ENCODE data around the gene RNF208. TPM values are rescaled to one million over a fixed set of nuclear protein-coding genes. Genes with fewer than 3 reads are reported as not detected.

Gene RNF208
- total RNA-seq, 1 experiment from 2014 or later, result 38.0 TPM

DNA sequence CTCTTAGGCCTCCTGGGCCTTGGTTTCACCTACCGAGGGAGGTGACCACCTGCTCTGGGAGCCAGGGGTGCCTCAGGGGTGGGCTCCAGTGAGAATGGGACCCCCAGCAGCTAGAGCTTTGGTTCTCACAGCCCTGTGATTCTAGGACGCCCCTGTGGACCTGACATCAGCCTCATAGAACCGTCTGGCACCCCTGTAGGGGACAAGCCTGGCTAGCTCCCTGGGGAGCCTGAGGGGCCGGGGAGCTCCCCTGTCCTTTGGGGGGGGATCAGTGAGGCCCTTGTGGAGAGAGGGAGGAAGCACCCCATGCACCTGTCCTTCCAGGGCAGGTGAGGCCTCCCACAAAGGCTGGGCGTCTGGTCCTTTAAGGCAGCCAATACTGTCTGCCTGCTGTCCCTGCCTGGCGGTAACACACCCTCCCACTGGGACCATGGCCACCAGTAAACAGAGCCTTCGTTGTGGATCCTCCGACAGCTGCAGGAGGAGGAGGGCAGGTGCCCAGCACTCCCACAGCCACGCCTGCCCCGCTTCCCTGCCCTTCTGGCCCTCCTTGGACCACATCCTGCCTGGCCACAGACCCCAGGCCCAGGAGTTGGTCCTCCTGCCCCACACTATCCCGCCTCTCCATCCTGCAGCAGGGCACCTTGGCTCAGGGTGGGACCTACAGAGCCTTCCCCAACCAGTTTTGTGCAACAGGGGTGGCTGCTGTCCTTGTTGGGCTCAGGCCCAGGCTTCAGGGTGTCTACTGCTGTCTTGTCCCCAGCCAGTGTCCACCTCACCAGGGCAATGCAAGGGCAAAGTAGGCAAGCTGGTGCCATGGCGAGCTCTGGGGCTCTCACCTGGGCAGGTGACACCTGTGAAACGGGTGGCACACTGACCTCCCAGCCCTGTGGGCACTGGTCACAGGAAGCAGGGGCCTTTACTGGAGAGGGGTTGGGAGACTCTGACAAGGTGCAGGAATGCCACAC lies 16.0 kb upstream of the RNF208 start:
- Histone ChIP-seq H3K36me3 (ENCODE audit: low read depth) (0 out of 2 replicates have a peak, but pooled peaks cover 15% of the 10 kb centered on the region), H3K4me1 (replicated peaks; ENCODE audit: insufficient read depth) (peaks cover 34% of the 10 kb centered on the region), H3K27me3 (ENCODE audit: insufficient read depth, low read depth) (no peaks in the 10 kb centered on the region), H3K79me2 (ENCODE audit: low read depth) (peaks cover 45% of the 10 kb centered on the region), H3K9me3 (ENCODE audit: insufficient read depth, low read depth) (no peaks in the 10 kb centered on the region), H3K27ac (no peak overlapping the region), H3F3A (ENCODE audit: insufficient read depth, low read depth) (peaks cover 23% of the 10 kb centered on the region), H4K20me1 (ENCODE audit: insufficient read depth) (peaks cover 15% of the 10 kb centered on the region), H3K4me3 (no peak overlapping the region; the same call in 1 of the 2 replicates), H3K4me2 (0 out of 2 replicates have a peak overlapping the region, but pooled peaks have one; percentile 93), H3K9me2 (ENCODE audit: insufficient read depth) (no peaks in the 10 kb centered on the region), H2AFZ (no peak overlapping the region)
- TF ChIP-seq EZH2 (IDR thresholded peaks at IDR 0.05; ENCODE audit: low read depth), result no peak
- TF ChIP-seq, protein P1, sequence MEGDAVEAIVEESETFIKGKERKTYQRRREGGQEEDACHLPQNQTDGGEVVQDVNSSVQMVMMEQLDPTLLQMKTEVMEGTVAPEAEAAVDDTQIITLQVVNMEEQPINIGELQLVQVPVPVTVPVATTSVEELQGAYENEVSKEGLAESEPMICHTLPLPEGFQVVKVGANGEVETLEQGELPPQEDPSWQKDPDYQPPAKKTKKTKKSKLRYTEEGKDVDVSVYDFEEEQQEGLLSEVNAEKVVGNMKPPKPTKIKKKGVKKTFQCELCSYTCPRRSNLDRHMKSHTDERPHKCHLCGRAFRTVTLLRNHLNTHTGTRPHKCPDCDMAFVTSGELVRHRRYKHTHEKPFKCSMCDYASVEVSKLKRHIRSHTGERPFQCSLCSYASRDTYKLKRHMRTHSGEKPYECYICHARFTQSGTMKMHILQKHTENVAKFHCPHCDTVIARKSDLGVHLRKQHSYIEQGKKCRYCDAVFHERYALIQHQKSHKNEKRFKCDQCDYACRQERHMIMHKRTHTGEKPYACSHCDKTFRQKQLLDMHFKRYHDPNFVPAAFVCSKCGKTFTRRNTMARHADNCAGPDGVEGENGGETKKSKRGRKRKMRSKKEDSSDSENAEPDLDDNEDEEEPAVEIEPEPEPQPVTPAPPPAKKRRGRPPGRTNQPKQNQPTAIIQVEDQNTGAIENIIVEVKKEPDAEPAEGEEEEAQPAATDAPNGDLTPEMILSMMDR (conservative IDR thresholded peaks at IDR 0.05), result no peak
- ChIA-PET CTCF (interaction anchor here (0.6 to 1.8 kb wide), 3 partner anchors 110 to 339 kb away, joined by 3 to 6 read pairs (median 4); no protein-coding TSS in a partner anchor), POLR2A (ENCODE audit: unreplicated experiment) (interaction anchor here (0.5 to 0.6 kb wide), 5 partner anchors 13 to 356 kb away, joined by 3 to 6 read pairs (median 4); partner anchors contain the start of gene CYSRT1)
- no TSS peak for BruUV-seq (replicated peaks)
- intact Hi-C loops (cut with micrococcal nuclease; ENCODE audit: unreplicated experiment), result no loop called here
- peak in 1 of 2 experiments; percentile 72 for DNase-seq

DNA sequence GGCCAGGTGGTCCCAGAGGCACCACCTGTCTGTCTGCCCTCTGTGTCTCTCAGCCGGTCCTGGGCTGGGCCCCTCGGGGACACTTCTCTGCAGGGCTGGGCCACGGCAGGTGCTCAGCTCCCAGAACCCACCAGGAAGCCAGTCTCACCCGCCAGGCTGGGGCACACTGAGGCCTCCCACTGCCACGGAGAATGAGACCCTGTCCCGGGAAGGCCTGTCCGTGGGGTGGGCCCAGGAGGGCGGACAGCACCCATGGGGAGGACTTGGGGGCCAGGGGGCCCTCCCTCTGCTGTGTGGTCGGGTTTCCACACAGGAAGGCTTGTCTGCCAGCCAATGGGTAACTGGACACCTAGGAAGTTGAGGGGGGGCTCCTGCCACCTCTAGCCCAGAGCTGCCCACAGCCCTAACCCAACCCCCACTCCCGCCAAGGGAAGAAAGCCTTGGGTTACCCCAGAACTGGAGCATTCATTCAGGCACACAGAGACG lies 14.9 kb upstream of the RNF208 start:
- Histone ChIP-seq H3K27me3 (ENCODE audit: insufficient read depth, low read depth) (no peaks in the 10 kb centered on the region), H3K27ac (no peak overlapping the region), H3K4me3 (no peak overlapping the region), H3K9me2 (ENCODE audit: insufficient read depth) (no peaks in the 10 kb centered on the region), H3F3A (ENCODE audit: insufficient read depth, low read depth) (peaks cover 12% of the 10 kb centered on the region), H3K4me2 (no peak overlapping the region), H3K9me3 (ENCODE audit: insufficient read depth, low read depth) (no peaks in the 10 kb centered on the region), H4K20me1 (ENCODE audit: insufficient read depth) (peaks cover 4% of the 10 kb centered on the region), H2AFZ (no peak overlapping the region), H3K79me2 (ENCODE audit: low read depth) (peaks cover 34% of the 10 kb centered on the region), H3K36me3 (ENCODE audit: low read depth) (0 out of 2 replicates have a peak, but pooled peaks cover 4% of the 10 kb centered on the region), H3K4me1 (replicated peaks; ENCODE audit: insufficient read depth) (peaks cover 25% of the 10 kb centered on the region)
- TF ChIP-seq, protein P1 (conservative IDR thresholded peaks at IDR 0.05), result no peak
- intact Hi-C loops (cut with micrococcal nuclease; ENCODE audit: unreplicated experiment), result no loop called here
- POLR2A ChIA-PET (ENCODE audit: unreplicated experiment), result interaction anchor here (0.6 to 0.8 kb wide), 5 partner anchors 34 to 479 kb away, joined by 3 to 15 read pairs (median 7); no protein-coding TSS in a partner anchor
- DNase-seq, result no peak
- no TSS peak for BruUV-seq (replicated peaks)
- CTCF ChIA-PET, result interaction anchor here (0.6 to 1.8 kb wide), 22 partner anchors 10 to 459 kb away, joined by 3 to 13 read pairs (median 4); partner anchors contain the start of genes NELFB, RNF224, TOR4A and TPRN

DNA sequence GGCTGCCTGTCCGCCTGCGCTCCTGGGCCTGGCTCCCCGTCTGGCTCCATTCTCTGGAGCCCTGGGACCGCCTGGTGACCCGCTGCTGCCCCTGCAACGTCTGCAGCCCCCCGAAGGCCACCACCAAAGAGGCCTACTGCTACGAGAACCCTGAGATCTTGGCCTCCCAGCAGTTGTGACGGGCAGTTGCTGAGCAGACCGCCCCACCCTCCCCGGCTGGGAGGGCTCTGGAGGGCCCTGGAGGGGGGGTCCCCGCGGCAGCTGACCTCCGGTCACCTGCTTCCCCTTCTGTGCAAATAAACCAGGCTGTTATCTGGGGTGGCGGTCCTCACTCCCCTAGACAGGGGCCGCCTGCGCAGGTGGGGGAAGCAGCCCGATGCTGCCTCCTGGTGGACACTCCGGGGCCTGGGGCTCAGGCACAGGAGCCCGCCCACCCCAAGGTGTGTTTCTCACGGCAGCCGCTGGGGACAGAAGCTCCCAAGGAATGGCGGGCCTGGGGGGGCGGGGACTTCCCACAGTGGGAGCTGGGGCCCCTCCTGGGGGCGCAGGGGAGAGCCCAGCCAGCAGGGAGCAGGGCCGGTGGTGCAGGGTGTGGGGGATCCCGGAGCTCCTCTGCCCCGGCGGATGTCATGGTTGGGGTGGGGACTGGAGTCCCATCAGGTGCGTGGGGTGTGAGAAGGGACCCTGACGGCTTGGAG lies 14.3 kb upstream of the RNF208 start:
- POLR2A ChIA-PET (ENCODE audit: unreplicated experiment), result interaction anchor here (0.6 to 0.8 kb wide), 7 partner anchors 13 to 479 kb away, joined by 3 to 15 read pairs (median 4); partner anchors contain the start of gene NRARP
- TF ChIP-seq, protein P1 (conservative IDR thresholded peaks at IDR 0.05), result peak; percentile 97
- TF ChIP-seq EZH2 (IDR thresholded peaks at IDR 0.05; ENCODE audit: low read depth), result no peak
- H3K9me3 ChIP-seq (ENCODE audit: insufficient read depth, low read depth), result no peaks in the 10 kb centered on the region
- no peaks in the 10 kb centered on the region for H3K36me3 ChIP-seq (ENCODE audit: low read depth)
- peaks cover 8% of the 10 kb centered on the region for H3F3A ChIP-seq (ENCODE audit: insufficient read depth, low read depth)
- CTCF ChIA-PET, result interaction anchor here (0.6 to 1.8 kb wide), 23 partner anchors 9 to 459 kb away, joined by 3 to 13 read pairs (median 4); partner anchors contain the start of genes NELFB, RNF224, TOR4A and TPRN
- H3K4me2 ChIP-seq, result no peak overlapping the region
- no peaks in the 10 kb centered on the region; the same call in 1 of the 2 replicates for H4K20me1 ChIP-seq (ENCODE audit: insufficient read depth)
- intact Hi-C loops (cut with micrococcal nuclease; ENCODE audit: unreplicated experiment), result no loop called here
- H3K27me3 ChIP-seq (ENCODE audit: insufficient read depth, low read depth), result no peaks in the 10 kb centered on the region
- no TSS peak for BruUV-seq (replicated peaks)
- H2AFZ ChIP-seq, result no peak overlapping the region
- H3K4me3 ChIP-seq, result no peak overlapping the region
- H3K79me2 ChIP-seq (ENCODE audit: low read depth), result peaks cover 30% of the 10 kb centered on the region
- H3K9me2 ChIP-seq (ENCODE audit: insufficient read depth), result no peaks in the 10 kb centered on the region
- H3K4me1 ChIP-seq (replicated peaks; ENCODE audit: insufficient read depth), result peaks cover 25% of the 10 kb centered on the region
- no peak overlapping the region for H3K27ac ChIP-seq
- DNase-seq, result peak; percentile 58 to 88
